CD4-positive, CD25-positive, alpha-beta regulatory T cell (primary cell): Measurements from ENCODE around the gene HCFC2. TPM values are rescaled to one million over a fixed set of nuclear protein-coding genes. Genes with fewer than 3 reads are reported as not detected.

ENCODE experiments used
- ATAC-seq, 2 donors: fragments of 150-1000 bp; cut with Tn5 transposase; one replicate each; pipeline ENCODE4 v1.10.0; 2021; ENCODE audit warnings: low read depth in 2 of 2, moderate number of reproducible peaks in 2 of 2, moderate library complexity in 1 of 2
- DNase-seq, 3 donors: peaks; one replicate each; pipeline versions ENCODE4 v3.0.0 to v3.0.0-alpha.2; 2012 to 2022; ENCODE audit warnings: mixed read lengths in 1 of 3
- H3K27ac ChIP-seq: one replicate; pipeline ENCODE4 v1.7.0; 2013; ENCODE audit warnings: mild to moderate bottlenecking, low read length; ENCODE audit not compliant: insufficient read depth, poor library complexity, severe bottlenecking
- H3K27me3 ChIP-seq: one replicate; pipeline ENCODE4 v1.7.0; 2013; ENCODE audit warnings: low read length; ENCODE audit not compliant: control insufficient read depth, insufficient read depth
- H3K36me3 ChIP-seq: one replicate; pipeline ENCODE4 v1.7.0; 2013; ENCODE audit warnings: mild to moderate bottlenecking, low read length, moderate library complexity; ENCODE audit not compliant: control insufficient read depth, insufficient read depth
- H3K4me1 ChIP-seq: 2 replicates; pipeline ENCODE4 v1.7.0; 2013; ENCODE audit warnings: mild to moderate bottlenecking, low read length; ENCODE audit not compliant: insufficient read depth, control insufficient read depth, poor library complexity, severe bottlenecking
- H3K4me3 ChIP-seq: one replicate; pipeline ENCODE4 v1.7.0; 2013; ENCODE audit warnings: low read depth, mild to moderate bottlenecking, low read length, moderate library complexity
- H3K9me3 ChIP-seq, 2 experiments: 1 replicate in 1 of 2; 2 replicates in 1 of 2; pipeline ENCODE4 v1.7.0; 2013; ENCODE audit warnings: low read length in 2 of 2, mild to moderate bottlenecking in 1 of 2, moderate library complexity in 1 of 2; ENCODE audit not compliant: control insufficient read depth in 2 of 2
- H3K27ac Mint-ChIP-seq, 3 donors: one replicate each; pipeline ENCODE4 v1.8.0; 2020 to 2022; ENCODE audit warnings: mild to moderate bottlenecking in 3 of 3, mixed read lengths in 3 of 3, moderate library complexity in 2 of 3
- H3K27me3 Mint-ChIP-seq: one replicate; pipeline ENCODE4 v1.8.0; 2022; ENCODE audit warnings: mild to moderate bottlenecking, mixed read lengths
- H3K36me3 Mint-ChIP-seq: one replicate; pipeline ENCODE4 v1.8.0; 2020; ENCODE audit warnings: mixed read lengths
- H3K4me1 Mint-ChIP-seq, 4 donors: one replicate each; pipeline ENCODE4 v1.8.0; 2020 to 2022; ENCODE audit warnings: mixed read lengths in 4 of 4, mild to moderate bottlenecking in 1 of 4
- H3K4me3 Mint-ChIP-seq, 4 donors: one replicate each; pipeline ENCODE4 v1.8.0; 2020 to 2022; ENCODE audit warnings: mild to moderate bottlenecking in 4 of 4, mixed read lengths in 4 of 4, moderate library complexity in 3 of 4
- H3K9me3 Mint-ChIP-seq, 7 donors: one replicate each; pipeline ENCODE4 v1.8.0; 2020 to 2022; ENCODE audit warnings: mixed read lengths in 7 of 7, mild to moderate bottlenecking in 3 of 7, moderate library complexity in 2 of 7
- polyA plus RNA-seq, 4 donors: library from polyadenylated mRNA; unstranded; fragments of 300-500 nt; fragmentation: Illumina TruSeq; gene quantifications; one replicate each; pipeline ENCODE4 v1.2.3, GENCODE V29; 2021
- total RNA-seq: library from RNA; stranded (reverse); gene quantifications from one replicate; pipeline ENCODE4 v1.2.3, GENCODE V29; 2022

Gene HCFC2
- total and polyA plus RNA-seq, 5 donors from 2014 or later = 5.1 to 14.9 (median 8.0) TPM

DNA sequence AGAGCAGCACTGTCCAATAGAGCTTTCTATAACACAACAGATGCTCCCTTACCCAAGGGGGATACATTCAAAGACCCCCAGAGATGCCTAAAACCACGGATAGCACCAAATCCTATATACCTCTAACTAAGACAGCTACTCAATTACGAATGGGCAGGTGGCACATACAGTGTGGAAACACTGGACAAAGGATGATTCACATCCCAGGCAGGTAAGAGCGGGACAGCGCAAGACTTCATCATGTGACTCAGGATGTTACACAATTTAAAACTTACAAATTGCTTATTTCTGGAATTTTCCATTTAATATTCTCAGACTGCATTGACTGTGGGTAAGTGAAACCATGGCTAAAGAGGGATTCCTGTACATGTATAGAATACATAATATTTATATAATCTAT, 5.5 kb upstream of the HCFC2 start:
- H3K27ac Mint-ChIP-seq = no peak overlapping the region
- peaks cover 48% of the 10 kb centered on the region for H3K27me3 Mint-ChIP-seq
- no peaks in the 10 kb centered on the region for H3K36me3 ChIP-seq
- no peak overlapping the region for H3K4me3 ChIP-seq
- H3K36me3 Mint-ChIP-seq = no peaks in the 10 kb centered on the region
- H3K27me3 ChIP-seq = peaks cover 16% of the 10 kb centered on the region
- H3K4me1 ChIP-seq = peaks cover 6% of the 10 kb centered on the region
- H3K4me3 Mint-ChIP-seq = no peak overlapping the region
- peaks cover 0 to 2% (median under 1%) of the 10 kb centered on the region in 4 donors for H3K4me1 Mint-ChIP-seq
- no peak for ATAC-seq
- no peak for DNase-seq
- peaks cover 0 to 5% (median 3%) of the 10 kb centered on the region in 7 donors for H3K9me3 Mint-ChIP-seq
- no peaks in the 10 kb centered on the region for H3K9me3 ChIP-seq
- no peak overlapping the region for H3K27ac ChIP-seq

DNA sequence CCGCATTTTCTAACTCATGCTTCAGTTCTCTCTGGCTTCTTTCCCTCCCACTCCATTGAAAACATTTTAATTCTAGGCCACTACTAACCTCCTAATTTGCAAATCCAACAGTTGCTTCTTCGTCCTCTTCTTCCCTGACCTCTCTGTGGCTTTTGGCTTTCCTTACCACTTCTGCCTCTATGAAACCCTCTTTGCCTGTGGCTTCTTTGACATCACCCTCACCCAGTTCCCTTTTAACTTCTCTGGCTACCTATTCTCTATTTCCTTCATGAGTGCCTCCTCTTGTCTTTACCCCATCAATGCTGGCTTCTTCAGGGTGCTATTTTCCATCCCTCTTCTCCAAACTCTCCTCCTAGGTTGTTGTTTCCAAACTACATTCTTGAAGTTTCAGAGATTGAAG, 4.4 kb upstream of the HCFC2 start:
- peaks cover 11% of the 10 kb centered on the region for H3K27me3 ChIP-seq
- H3K4me3 ChIP-seq = no peak overlapping the region
- H3K4me3 Mint-ChIP-seq = no peak overlapping the region
- H3K4me1 Mint-ChIP-seq = peaks cover 0 to 6% (median 1%) of the 10 kb centered on the region in 4 donors
- peaks cover 48% of the 10 kb centered on the region for H3K27me3 Mint-ChIP-seq
- H3K9me3 ChIP-seq = no peaks in the 10 kb centered on the region
- H3K9me3 Mint-ChIP-seq = peaks cover 0 to 5% (median 3%) of the 10 kb centered on the region in 7 donors
- H3K36me3 Mint-ChIP-seq = no peaks in the 10 kb centered on the region
- H3K27ac ChIP-seq = no peak overlapping the region
- peaks cover 9% of the 10 kb centered on the region for H3K4me1 ChIP-seq
- DNase-seq (no peak), ATAC-seq (no peak)
- peak overlapping the region in 1 of 3 donors; percentile 5 for H3K27ac Mint-ChIP-seq
- H3K36me3 ChIP-seq = no peaks in the 10 kb centered on the region

DNA sequence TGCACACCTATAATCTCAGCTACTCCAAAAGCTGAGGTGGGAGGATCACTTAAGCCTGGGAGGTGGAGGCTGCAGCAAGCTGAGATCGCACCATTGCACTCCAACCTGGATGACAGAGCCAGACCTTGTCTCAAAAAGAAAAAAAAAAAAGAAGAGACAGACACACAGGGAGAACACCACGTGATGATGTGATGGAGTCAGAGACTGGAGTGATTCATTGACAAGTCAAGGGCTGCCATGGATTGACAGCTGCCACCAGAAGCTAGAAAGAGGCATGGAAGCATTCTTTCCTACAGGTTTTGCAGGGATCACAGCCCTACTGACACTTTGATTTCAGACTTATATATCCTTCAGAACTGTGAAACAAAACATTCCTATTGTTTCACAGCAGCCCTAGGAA, 3.5 kb upstream of the HCFC2 start:
- Mint-ChIP-seq H3K36me3 (no peaks in the 10 kb centered on the region), H3K9me3 (peaks cover 0 to 5% (median 3%) of the 10 kb centered on the region in 7 donors), H3K27ac (no peak overlapping the region), H3K4me3 (peak overlapping the region in 1 of 4 donors; percentile 9), H3K27me3 (peaks cover 40% of the 10 kb centered on the region), H3K4me1 (peaks cover 7 to 14% (median 8%) of the 10 kb centered on the region in 4 donors)
- Histone ChIP-seq H3K4me1 (peaks cover 17% of the 10 kb centered on the region), H3K9me3 (no peaks in the 10 kb centered on the region), H3K27ac (no peak overlapping the region), H3K4me3 (no peak overlapping the region), H3K36me3 (no peaks in the 10 kb centered on the region), H3K27me3 (peaks cover 10% of the 10 kb centered on the region)
- no peak for ATAC-seq
- DNase-seq = no peak

DNA sequence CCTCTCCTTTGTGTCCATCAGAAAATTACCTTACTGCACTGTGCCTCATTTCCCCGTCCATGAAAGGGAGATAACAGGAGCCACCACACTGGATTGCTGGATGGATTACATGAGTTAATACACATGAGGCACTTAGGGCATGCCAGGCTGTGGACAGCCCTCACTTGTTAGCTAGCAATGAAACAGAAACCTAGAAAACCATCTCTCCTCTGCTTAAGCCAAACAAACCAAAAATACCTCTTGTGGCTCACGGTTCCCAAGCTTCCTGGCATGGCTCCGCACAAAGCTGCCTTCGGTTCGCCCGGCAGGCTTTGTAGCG, 660 bp upstream of the HCFC2 start:
- peaks cover 23% of the 10 kb centered on the region for H3K4me1 ChIP-seq
- H3K9me3 ChIP-seq = no peaks in the 10 kb centered on the region
- H3K27me3 ChIP-seq = peaks cover 7% of the 10 kb centered on the region
- peak overlapping the region; percentile 44 to 94 (median 93) for H3K4me3 Mint-ChIP-seq
- peaks cover 7% of the 10 kb centered on the region for H3K36me3 Mint-ChIP-seq
- peaks cover 6% of the 10 kb centered on the region for H3K36me3 ChIP-seq
- peaks cover 14 to 26% (median 22%) of the 10 kb centered on the region in 4 donors for H3K4me1 Mint-ChIP-seq
- peak overlapping the region; percentile 63 for H3K27ac ChIP-seq
- ATAC-seq = peak; percentile 28 to 37
- peak overlapping the region in 2 of 3 donors; percentile 71 to 88 for H3K27ac Mint-ChIP-seq
- H3K9me3 Mint-ChIP-seq = peaks cover 0 to 3% (median 0%) of the 10 kb centered on the region in 7 donors
- peak in 1 of 3 donors; percentile 66 for DNase-seq
- peak overlapping the region; percentile 89 for H3K4me3 ChIP-seq
- H3K27me3 Mint-ChIP-seq = peaks cover 27% of the 10 kb centered on the region

DNA sequence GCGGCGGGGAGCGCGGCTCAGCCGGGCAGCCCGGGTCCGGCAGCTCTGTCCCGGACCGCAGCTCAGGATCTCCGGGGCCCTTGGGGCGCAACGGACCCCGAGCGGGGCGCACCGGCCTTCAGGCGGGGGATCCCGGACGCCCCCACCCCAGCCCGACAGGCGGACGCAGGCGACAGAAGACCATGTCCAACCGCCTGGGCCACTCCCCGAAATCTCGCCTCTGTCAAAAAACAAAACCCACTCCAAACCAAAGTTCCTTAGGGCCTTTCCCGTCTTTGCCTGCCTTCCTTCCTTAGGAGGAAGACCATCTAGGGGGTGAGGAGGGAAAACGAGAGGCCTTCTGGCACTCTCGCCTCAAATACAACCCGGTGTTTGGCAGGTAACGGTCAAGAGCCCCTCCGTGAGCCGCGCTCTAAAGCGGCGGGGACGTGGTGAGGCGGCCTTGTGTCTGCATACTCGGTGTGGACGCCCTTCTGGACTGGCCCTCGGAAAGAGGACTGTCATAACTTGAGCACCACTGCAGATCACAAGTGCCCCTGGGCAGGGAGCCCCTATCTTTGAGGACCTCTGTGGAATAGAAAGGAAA, 604 bp downstream of the HCFC2 start:
- ATAC-seq (no peak), DNase-seq (peak in 1 of 3 donors; percentile 10)
- Histone ChIP-seq H3K4me3 (peak overlapping the region; percentile 79), H3K27me3 (peaks cover 5% of the 10 kb centered on the region), H3K9me3 (no peaks in the 10 kb centered on the region), H3K4me1 (peaks cover 23% of the 10 kb centered on the region), H3K36me3 (peaks cover 15% of the 10 kb centered on the region), H3K27ac (peak overlapping the region; percentile 63)
- Mint-ChIP-seq H3K36me3 (peaks cover 14% of the 10 kb centered on the region), H3K4me1 (peaks cover 16 to 34% (median 22%) of the 10 kb centered on the region in 4 donors), H3K27ac (peak overlapping the region; percentile 78 to 94 (median 88)), H3K4me3 (peak overlapping the region; percentile 82 to 94 (median 93)), H3K27me3 (peaks cover 22% of the 10 kb centered on the region), H3K9me3 (peaks cover 0 to 1% (median 0%) of the 10 kb centered on the region in 7 donors)

DNA sequence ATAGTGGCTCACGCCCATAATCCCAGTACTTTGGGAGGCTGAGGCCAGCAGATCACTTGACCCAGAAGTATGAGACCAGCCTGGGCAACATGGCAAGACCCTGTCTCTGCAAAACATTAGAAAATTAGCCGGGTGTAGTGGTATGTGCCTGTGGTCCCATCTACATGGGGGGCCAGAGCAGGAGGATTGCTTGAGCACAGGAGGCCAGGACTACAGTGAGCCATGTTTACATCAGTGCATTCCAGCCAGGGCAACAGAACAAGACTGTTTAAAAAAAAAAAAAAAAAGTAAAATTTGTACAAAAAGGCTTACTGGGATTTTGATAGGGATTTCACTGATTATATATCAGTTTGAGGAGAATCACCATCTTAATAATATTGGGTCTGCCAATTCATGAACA, 7.8 kb downstream of the HCFC2 start:
- H3K9me3 ChIP-seq = no peaks in the 10 kb centered on the region
- Mint-ChIP-seq H3K27me3 (no peaks in the 10 kb centered on the region), H3K36me3 (peaks cover 37% of the 10 kb centered on the region), H3K4me1 (peaks cover 22 to 37% (median 25%) of the 10 kb centered on the region in 4 donors), H3K4me3 (no peak overlapping the region), H3K9me3 (no peaks in the 10 kb centered on the region), H3K27ac (no peak overlapping the region)
- DNase-seq (no peak), ATAC-seq (no peak)
- H3K36me3 ChIP-seq = peaks cover 31% of the 10 kb centered on the region
- no peak overlapping the region for H3K4me3 ChIP-seq
- no peaks in the 10 kb centered on the region for H3K27me3 ChIP-seq
- H3K27ac ChIP-seq = no peak overlapping the region
- no peaks in the 10 kb centered on the region for H3K4me1 ChIP-seq

DNA sequence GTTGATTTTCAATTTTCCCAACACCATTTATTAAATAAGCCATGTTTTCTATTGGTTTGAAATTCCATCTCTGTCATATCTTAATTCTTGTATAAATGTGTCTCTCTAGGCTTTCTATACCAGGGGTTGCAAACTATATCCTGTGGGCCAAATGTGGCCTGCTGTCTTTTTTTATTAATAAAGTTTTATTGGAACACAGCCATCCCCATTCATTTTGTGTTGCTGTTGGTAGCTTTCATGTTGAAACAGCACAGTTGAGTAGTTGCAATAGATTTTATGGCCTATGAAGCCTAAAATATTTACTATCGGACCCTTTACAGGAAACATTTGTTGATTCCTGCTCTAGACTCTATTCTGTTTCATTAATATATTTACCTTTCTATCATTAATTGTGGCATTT, 9.4 kb downstream of the HCFC2 start:
- H3K4me1 Mint-ChIP-seq = peaks cover 12 to 33% (median 18%) of the 10 kb centered on the region in 4 donors
- Histone ChIP-seq H3K36me3 (peaks cover 27% of the 10 kb centered on the region), H3K27me3 (no peaks in the 10 kb centered on the region), H3K4me3 (no peak overlapping the region), H3K27ac (no peak overlapping the region), H3K4me1 (no peaks in the 10 kb centered on the region), H3K9me3 (no peaks in the 10 kb centered on the region)
- no peaks in the 10 kb centered on the region for H3K9me3 Mint-ChIP-seq
- peaks cover 33% of the 10 kb centered on the region for H3K36me3 Mint-ChIP-seq
- no peak overlapping the region for H3K27ac Mint-ChIP-seq
- DNase-seq (no peak), ATAC-seq (no peak)
- no peaks in the 10 kb centered on the region for H3K27me3 Mint-ChIP-seq
- H3K4me3 Mint-ChIP-seq = no peak overlapping the region

DNA sequence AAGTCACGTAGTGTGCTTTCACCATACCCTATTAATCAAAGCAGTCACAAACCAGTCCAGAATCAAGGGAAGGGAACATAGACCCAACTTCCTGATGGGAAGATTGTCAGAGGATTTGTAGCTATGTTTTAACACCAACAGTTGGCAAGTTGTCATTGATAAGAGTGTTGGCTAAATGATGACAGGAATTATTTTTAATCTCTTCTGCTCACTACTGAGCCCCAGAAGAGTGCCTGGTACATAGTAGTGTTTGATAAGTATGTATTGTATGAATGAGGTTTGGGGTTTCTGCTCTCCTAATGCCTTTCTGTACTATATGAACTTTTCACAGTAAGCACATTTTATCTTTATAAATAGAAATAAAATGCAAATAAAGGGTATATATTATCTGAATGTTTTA, 14.7 kb downstream of the HCFC2 start:
- H3K27ac Mint-ChIP-seq = no peak overlapping the region
- DNase-seq = no peak
- Histone ChIP-seq H3K9me3 (no peaks in the 10 kb centered on the region), H3K36me3 (peaks cover 38% of the 10 kb centered on the region), H3K27me3 (no peaks in the 10 kb centered on the region), H3K4me3 (no peak overlapping the region), H3K4me1 (no peaks in the 10 kb centered on the region), H3K27ac (no peak overlapping the region)
- H3K4me3 Mint-ChIP-seq = no peak overlapping the region
- no peaks in the 10 kb centered on the region for H3K9me3 Mint-ChIP-seq
- no peaks in the 10 kb centered on the region for H3K27me3 Mint-ChIP-seq
- no peak for ATAC-seq
- H3K36me3 Mint-ChIP-seq = peaks cover 28% of the 10 kb centered on the region
- H3K4me1 Mint-ChIP-seq = peaks cover 16 to 27% (median 19%) of the 10 kb centered on the region in 4 donors
